Endodermal cell (in vitro differentiated cells): Measurements from ENCODE around the gene HMCES. TPM values are rescaled to one million over a fixed set of nuclear protein-coding genes. Genes with fewer than 3 reads are reported as not detected.
A peak's percentile ranks its signal among the peaks of the same experiment; 100 is the strongest.

Experiments
- DNase-seq: peaks from one replicate; pipeline ENCODE4 v3.0.0-alpha.2; 2017
- H3K27ac ChIP-seq: 2 replicates; pipeline ENCODE4 v1.5.1; 2013; ENCODE audit warnings: mild to moderate bottlenecking, low read depth, low read length, moderate library complexity
- H3K27me3 ChIP-seq: 2 replicates; pipeline ENCODE4 v1.6.1; 2013; ENCODE audit warnings: mild to moderate bottlenecking, low read length, moderate library complexity; ENCODE audit not compliant: insufficient read depth, control insufficient read depth, poor library complexity, severe bottlenecking
- H3K36me3 ChIP-seq: 2 replicates; pipeline ENCODE4 v1.7.0; 2013; ENCODE audit warnings: mild to moderate bottlenecking, low read length, moderate library complexity; ENCODE audit not compliant: control insufficient read depth, insufficient read depth
- H3K4me1 ChIP-seq: one replicate; pipeline ENCODE4 v1.7.0; 2013; ENCODE audit warnings: low read length; ENCODE audit not compliant: control insufficient read depth, insufficient read depth
- H3K4me3 ChIP-seq: 2 replicates; pipeline ENCODE4 v1.5.1; 2013; ENCODE audit warnings: mild to moderate bottlenecking, low read length, moderate library complexity
- H3K9ac ChIP-seq: 2 replicates; pipeline ENCODE4 v1.6.1; 2013; ENCODE audit warnings: mild to moderate bottlenecking, low read length, moderate library complexity; ENCODE audit not compliant: poor library complexity, severe bottlenecking; ENCODE audit errors: extremely low read depth
- H3K9me3 ChIP-seq: 2 replicates; pipeline ENCODE4 v1.6.1; 2013; ENCODE audit warnings: mild to moderate bottlenecking, low read length, moderate library complexity; ENCODE audit not compliant: control insufficient read depth
- H3K27ac Mint-ChIP-seq: 2 replicates; pipeline ENCODE4 v1.8.0; 2020; ENCODE audit warnings: mixed read lengths
- H3K27me3 Mint-ChIP-seq: 2 replicates; pipeline ENCODE4 v1.8.0; 2021; ENCODE audit warnings: mild to moderate bottlenecking, mixed read lengths; ENCODE audit not compliant: insufficient read depth
- H3K36me3 Mint-ChIP-seq: 2 replicates; pipeline ENCODE4 v1.8.0; 2020; ENCODE audit warnings: low read depth, mixed read lengths
- H3K4me1 Mint-ChIP-seq: 2 replicates; pipeline ENCODE4 v1.8.0; 2020; ENCODE audit warnings: mixed read lengths
- H3K4me3 Mint-ChIP-seq: 2 replicates; pipeline ENCODE4 v1.8.0; 2020; ENCODE audit warnings: mild to moderate bottlenecking, moderate library complexity, mixed read lengths
- H3K9me3 Mint-ChIP-seq: 2 replicates; pipeline ENCODE4 v1.8.0; 2020; ENCODE audit warnings: mild to moderate bottlenecking, mixed read lengths
- CTCF ChIP-seq: fragments of 200-600 bp; sonication (generic); conservative IDR thresholded peaks from 2 replicates; pipeline ENCODE4 v1.5.0; 2021; ENCODE audit warnings: antibody characterized with exemption, mild to moderate bottlenecking
- WGBS, 2 experiments: methylation state at CpG; one replicate each; pipeline versions ENCODE4 v1.1.5 to v1.1.7; 2013; ENCODE audit warnings: missing lambda C conversion rate in 2 of 2, mixed read lengths in 1 of 2; ENCODE audit not compliant: insufficient coverage in 1 of 2, insufficient read length in 1 of 2; 5-methylcytosine and 5-hydroxymethylcytosine counted together
- total RNA-seq, 2 donors: library from RNA; stranded (reverse); fragmentation: NEBNext Ultra II Directional in 1 of 2; extraction: Animal tissue kit (Norgen Biotek cat#: 25700) in 1 of 2; gene quantifications; 2 replicates in 1 of 2; 3 replicates in 1 of 2; pipeline ENCODE4 v1.2.1, GENCODE V29; 2021

HMCES gene
- total RNA-seq, 2 donors from 2014 or later = 42.9 to 46.9 TPM

GRCh38 chr3:129341331-129342141, 62.9 kb downstream of the HMCES start:
- peaks cover 11% of the 10 kb centered on the region for H3K27me3 Mint-ChIP-seq
- WGBS, 2 experiments = 80 to 84% methylated on average over 7 to 10 of the region's 10 CpGs
- no peaks in the 10 kb centered on the region for H3K9me3 ChIP-seq
- H3K27ac ChIP-seq = no peak overlapping the region
- H3K9me3 Mint-ChIP-seq = peaks cover 15% of the 10 kb centered on the region
- no peaks in the 10 kb centered on the region for H3K36me3 ChIP-seq
- no peak for DNase-seq
- H3K27ac Mint-ChIP-seq = no peak overlapping the region
- no peaks in the 10 kb centered on the region for H3K27me3 ChIP-seq
- no peak for TF ChIP-seq CTCF
- H3K4me1 Mint-ChIP-seq = peaks cover 13% of the 10 kb centered on the region
- no peak overlapping the region for H3K4me3 Mint-ChIP-seq
- no peaks in the 10 kb centered on the region for H3K4me1 ChIP-seq
- H3K4me3 ChIP-seq = no peak overlapping the region
- H3K9ac ChIP-seq = no peak overlapping the region
- no peaks in the 10 kb centered on the region for H3K36me3 Mint-ChIP-seq

- H3K4me3 Mint-ChIP-seq = peak overlapping the region; percentile 38
- Histone ChIP-seq H3K27ac (no peak overlapping the region), H3K27me3 (no peaks in the 10 kb centered on the region), H3K4me3 (no peak overlapping the region), H3K36me3 (no peaks in the 10 kb centered on the region), H3K4me1 (no peaks in the 10 kb centered on the region), H3K9me3 (no peaks in the 10 kb centered on the region), H3K9ac (no peak overlapping the region)
- peaks cover 11% of the 10 kb centered on the region for H3K4me1 Mint-ChIP-seq
- H3K27ac Mint-ChIP-seq = peak overlapping the region; percentile 9
- peaks cover 13% of the 10 kb centered on the region for H3K27me3 Mint-ChIP-seq
- peaks cover 11% of the 10 kb centered on the region for H3K9me3 Mint-ChIP-seq
- DNase-seq = peak; percentile 92
- peak; percentile 78 for TF ChIP-seq CTCF
- WGBS, 2 experiments = 24 to 26% methylated on average over 32 to 39 of the region's 39 CpGs
- no peaks in the 10 kb centered on the region for H3K36me3 Mint-ChIP-seq
These were observed 65.1 kb downstream of the HMCES start for GRCh38 chr3:129343643-129344360.

- H3K4me1 ChIP-seq = no peaks in the 10 kb centered on the region
- peaks cover 11% of the 10 kb centered on the region for H3K4me1 Mint-ChIP-seq
- no peak overlapping the region for H3K9ac ChIP-seq
- no peak for TF ChIP-seq CTCF
- peak; percentile 93 for DNase-seq
- peaks cover 13% of the 10 kb centered on the region for H3K27me3 Mint-ChIP-seq
- H3K9me3 ChIP-seq = no peaks in the 10 kb centered on the region
- no peak overlapping the region for H3K27ac Mint-ChIP-seq
- WGBS, 2 experiments = 51 to 80% methylated on average over 5 to 13 of the region's 13 CpGs
- no peaks in the 10 kb centered on the region for H3K36me3 Mint-ChIP-seq
- no peaks in the 10 kb centered on the region for H3K36me3 ChIP-seq
- no peaks in the 10 kb centered on the region for H3K27me3 ChIP-seq
- H3K4me3 Mint-ChIP-seq = peak overlapping the region; percentile 38
- no peak overlapping the region for H3K27ac ChIP-seq
- H3K9me3 Mint-ChIP-seq = peaks cover 11% of the 10 kb centered on the region
- H3K4me3 ChIP-seq = no peak overlapping the region
These were observed 66.0 kb downstream of the HMCES start for GRCh38 chr3:129344540-129345220.
